ENCODE measurements around the gene TRIM27. TPM values are rescaled to one million over a fixed set of nuclear protein-coding genes. Genes with fewer than 3 reads are reported as not detected.

Gene TRIM27
- total RNA-seq, 1 donor from 2014 or later = 65.2 TPM

- Mint-ChIP-seq H3K27me3 (ENCODE audit: unreplicated experiment) (peaks cover 30% of the 10 kb centered on the region), H3K36me3 (ENCODE audit: unreplicated experiment) (no peaks in the 10 kb centered on the region), H3K4me3 (ENCODE audit: unreplicated experiment) (no peak overlapping the region), H3K27ac (ENCODE audit: unreplicated experiment) (no peak overlapping the region), H3K4me1 (ENCODE audit: low read depth, unreplicated experiment) (peaks cover 5% of the 10 kb centered on the region), H3K9me3 (ENCODE audit: unreplicated experiment) (peaks cover 34% of the 10 kb centered on the region)
- no peak for DNase-seq
- TF ChIP-seq CTCF (IDR thresholded peaks at IDR 0.05; ENCODE audit: partially characterized antibody, unreplicated experiment) = no peak
These were observed 21.6 kb upstream of the TRIM27 start for GRCh38 chr6:28945349-28945748.

GRCh38 chr6:28944412-28944865, 20.7 kb upstream of the TRIM27 start:
- no peak for TF ChIP-seq CTCF (IDR thresholded peaks at IDR 0.05; ENCODE audit: partially characterized antibody, unreplicated experiment)
- H3K27ac Mint-ChIP-seq (ENCODE audit: unreplicated experiment) = peak overlapping the region; percentile 90
- DNase-seq = peak; percentile 45
- peaks cover 34% of the 10 kb centered on the region for H3K9me3 Mint-ChIP-seq (ENCODE audit: unreplicated experiment)
- peak overlapping the region; percentile 88 for H3K4me3 Mint-ChIP-seq (ENCODE audit: unreplicated experiment)
- peaks cover 5% of the 10 kb centered on the region for H3K4me1 Mint-ChIP-seq (ENCODE audit: low read depth, unreplicated experiment)
- peaks cover 31% of the 10 kb centered on the region for H3K27me3 Mint-ChIP-seq (ENCODE audit: unreplicated experiment)
- H3K36me3 Mint-ChIP-seq (ENCODE audit: unreplicated experiment) = no peaks in the 10 kb centered on the region

GRCh38 chr6:28943557-28944411, 20.0 kb upstream of the TRIM27 start:
- Mint-ChIP-seq H3K36me3 (ENCODE audit: unreplicated experiment) (no peaks in the 10 kb centered on the region), H3K27ac (ENCODE audit: unreplicated experiment) (peak overlapping the region; percentile 90), H3K9me3 (ENCODE audit: unreplicated experiment) (peaks cover 34% of the 10 kb centered on the region), H3K4me3 (ENCODE audit: unreplicated experiment) (peak overlapping the region; percentile 88), H3K4me1 (ENCODE audit: low read depth, unreplicated experiment) (peaks cover 5% of the 10 kb centered on the region), H3K27me3 (ENCODE audit: unreplicated experiment) (peaks cover 31% of the 10 kb centered on the region)
- no peak for TF ChIP-seq CTCF (IDR thresholded peaks at IDR 0.05; ENCODE audit: partially characterized antibody, unreplicated experiment)
- peak; percentile 79 for DNase-seq

GRCh38 chr6:28943223-28943556, 19.4 kb upstream of the TRIM27 start:
- H3K4me3 Mint-ChIP-seq (ENCODE audit: unreplicated experiment) = peak overlapping the region; percentile 88
- no peak overlapping the region for H3K27ac Mint-ChIP-seq (ENCODE audit: unreplicated experiment)
- H3K9me3 Mint-ChIP-seq (ENCODE audit: unreplicated experiment) = peaks cover 34% of the 10 kb centered on the region
- TF ChIP-seq CTCF (IDR thresholded peaks at IDR 0.05; ENCODE audit: partially characterized antibody, unreplicated experiment) = no peak
- DNase-seq = no peak
- peaks cover 5% of the 10 kb centered on the region for H3K4me1 Mint-ChIP-seq (ENCODE audit: low read depth, unreplicated experiment)
- peaks cover 31% of the 10 kb centered on the region for H3K27me3 Mint-ChIP-seq (ENCODE audit: unreplicated experiment)
- H3K36me3 Mint-ChIP-seq (ENCODE audit: unreplicated experiment) = no peaks in the 10 kb centered on the region
